K562 (cell line): Measurements from ENCODE around the gene PACRG. TPM values are rescaled to one million over a fixed set of nuclear protein-coding genes. Genes with fewer than 3 reads are reported as not detected.

ENCODE experiments used
- ATF2 ChIP-seq: sonication (generic); formaldehyde crosslinking; IDR thresholded peaks from 2 replicates; pipeline ENCODE4 v1.8.1; 2022; ENCODE audit warnings: missing genetic modification reagents
- DNMT1 ChIP-seq: fragments of 450-650 bp; IDR thresholded peaks from 2 replicates; pipeline ENCODE4 v1.6.1; 2016; ENCODE audit warnings: antibody characterized with exemption, mild to moderate bottlenecking
- ELK3 ChIP-seq: fragments of 450-650 bp; formaldehyde crosslinking; IDR thresholded peaks from 2 replicates; pipeline ENCODE4 v1.4.0; 2020; ENCODE audit warnings: mild to moderate bottlenecking
- ETS2 ChIP-seq: IDR thresholded peaks from 2 replicates; pipeline ENCODE4 v1.6.1; 2016; ENCODE audit warnings: borderline replicate concordance, missing genetic modification characterization, mild to moderate bottlenecking, moderate library complexity, missing compliant biosample characterization; ENCODE audit not compliant: poor library complexity, severe bottlenecking
- GABPA ChIP-seq: fragments of 200-800 bp; sonication (Bioruptor generic); conservative IDR thresholded peaks from 2 replicates; pipeline ENCODE4 v1.6.1; 2016; ENCODE audit warnings: low read depth, missing genetic modification characterization, missing compliant biosample characterization
- GTF2E2 ChIP-seq: fragments of 200-800 bp; sonication (Bioruptor generic); IDR thresholded peaks from 2 replicates; pipeline ENCODE4 v1.6.1; 2016; ENCODE audit warnings: missing genetic modification characterization, missing compliant biosample characterization
- HIVEP1 ChIP-seq: fragments of 250-450 bp; sonication (Bioruptor Pico); IDR thresholded peaks from 2 replicates; pipeline ENCODE4 v1.4.0; 2020; ENCODE audit warnings: mild to moderate bottlenecking
- IFI16 ChIP-seq: fragments of 250-450 bp; sonication (Bioruptor Pico); IDR thresholded peaks from 2 replicates; pipeline ENCODE4 v2.1.2; 2022; ENCODE audit warnings: mild to moderate bottlenecking, inconsistent platforms
- MITF ChIP-seq: IDR thresholded peaks from 2 replicates; pipeline ENCODE4 v1.6.1; 2014; ENCODE audit warnings: antibody characterized with exemption
- TEAD4 ChIP-seq, 2 experiments: sonication (generic) in 1 of 2; formaldehyde crosslinking in 1 of 2; IDR thresholded peaks; 2 replicates each; pipeline versions ENCODE4 v1.6.1 to v1.8.0; 2012 to 2022; ENCODE audit warnings: borderline replicate concordance in 1 of 2, inconsistent platforms in 1 of 2, low read length in 1 of 2, mild to moderate bottlenecking in 1 of 2, missing genetic modification reagents in 1 of 2
- THRB ChIP-seq: fragments of 450-650 bp; formaldehyde crosslinking; conservative IDR thresholded peaks from 2 replicates; pipeline ENCODE4 v1.4.0; 2022; ENCODE audit warnings: mild to moderate bottlenecking, missing genetic modification characterization
- U2AF1 ChIP-seq: fragments of 200-400 bp; formaldehyde crosslinking; optimal IDR thresholded peaks from 2 replicates; pipeline ENCODE3; 2017; ENCODE audit warnings: mild to moderate bottlenecking, low read depth, low read length, moderate library complexity
- VEZF1 ChIP-seq: fragments of 200-800 bp; sonication (Bioruptor generic); IDR thresholded peaks from 2 replicates; pipeline ENCODE4 v1.6.1; 2017; ENCODE audit warnings: missing genetic modification characterization, missing compliant biosample characterization
- ZBTB34 ChIP-seq: fragments of 250-450 bp; sonication (Bioruptor Pico); IDR thresholded peaks from 2 replicates; pipeline ENCODE4 v1.8.0; 2021; ENCODE audit warnings: mild to moderate bottlenecking, moderate library complexity
- ZNF695 ChIP-seq: fragments of 450-650 bp; formaldehyde crosslinking; IDR thresholded peaks from 2 replicates; pipeline ENCODE4 v1.4.0; 2020; ENCODE audit warnings: mild to moderate bottlenecking, moderate library complexity
- polyA plus RNA-seq, 8 experiments: library from polyadenylated mRNA; depleted of rRNA in 4 of 8; stranded (reverse) in 5 of 8; unstranded in 3 of 8; fragments of >200 nt; fragmentation: Nextera tagmentation in 2 of 8; fragmentation: Illumina TruSeq in 1 of 8; extraction: Ambion mirVana in 2 of 8; extraction: Trizol in 1 of 8; gene quantifications; 2 replicates each; pipeline versions ENCODE4 v1.2.1 to v1.2.3, GENCODE V29; 2011 to 2014; ENCODE audit warnings: inconsistent platforms in 1 of 8, missing spikeins in 1 of 8
- total RNA-seq, 7 experiments: library from RNA; depleted of rRNA in 6 of 7; stranded (reverse); fragments of >200 nt in 6 of 7; fragmentation: Illumina TruSeq in 2 of 7; extraction: Trizol in 2 of 7; gene quantifications; 2 replicates each; pipeline versions ENCODE4 v1.2.1 to v1.2.3, GENCODE V29; 2011 to 2021; ENCODE audit warnings: low replicate concordance in 1 of 7

The PACRG gene
- total and polyA plus RNA-seq, 9 of the 15 experiments (the other 6 are each of a cell fraction or from before 2014, with no cell fraction given) = 0.04 TPM; not detected in 8

GRCh38 chr6:162727322-162728182 lies at the start of gene PACRG, which contains the start of gene PRKN (continued):
- TF ChIP-seq VEZF1 (CRISPR knock-in tag) (peak; percentile 96), GTF2E2 (tag) (no peak), IFI16 (no peak), THRB (CRISPR knock-in tag) (no peak), ZNF695 (CRISPR knock-in tag) (no peak), ZBTB34 (CRISPR knock-in tag) (no peak), DNMT1 (no peak), ATF2 (peak; percentile 70; the same call in 1 of the 2 replicates), ELK3 (CRISPR knock-in tag) (no peak), TEAD4 (IDR thresholded peaks at IDR 0.05; ENCODE audit: low read length) (no peak), TEAD4 (CRISPR knock-in tag; IDR thresholded peaks at IDR 0.05; ENCODE audit: borderline replicate concordance) (no peak), HIVEP1 (CRISPR knock-in tag) (no peak), ETS2 (tag) (peak; percentile 25), MITF (no peak), GABPA (peak; percentile 85), U2AF1 (peak; percentile 57)
